Activated naive CD4-positive, alpha-beta T cell treated with anti-CD3 and anti-CD28 coated beads, Interleukin-2, amount 50 U/mL, for 16 hours (primary cell): Measurements from ENCODE around the gene NDUFS3.

Source experiments
- DNase-seq: peaks from one replicate; pipeline ENCODE4 v3.0.0-alpha.2; 2020

Gene NDUFS3

DNA sequence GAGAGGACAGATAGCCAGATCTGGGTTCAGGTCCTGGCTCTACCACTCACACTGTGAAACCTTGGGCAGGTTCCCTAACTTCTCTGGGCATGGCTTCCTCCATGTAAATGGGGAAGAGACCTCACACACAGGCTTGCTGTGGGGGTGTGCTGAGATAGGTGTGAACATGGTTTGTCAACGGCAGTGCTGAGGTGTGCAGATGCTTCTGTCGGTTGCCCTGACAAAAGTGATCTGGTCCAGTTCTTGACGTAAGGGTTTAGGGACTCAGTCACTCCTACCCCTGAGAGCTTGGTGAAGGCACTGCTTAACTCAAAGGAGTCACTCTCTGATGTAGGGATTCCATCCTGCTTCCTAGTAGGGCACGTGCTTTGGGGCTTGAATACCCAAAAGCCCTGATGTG lies 13.4 kb downstream of the NDUFS3 start:
- DNase-seq, result no peak

DNA sequence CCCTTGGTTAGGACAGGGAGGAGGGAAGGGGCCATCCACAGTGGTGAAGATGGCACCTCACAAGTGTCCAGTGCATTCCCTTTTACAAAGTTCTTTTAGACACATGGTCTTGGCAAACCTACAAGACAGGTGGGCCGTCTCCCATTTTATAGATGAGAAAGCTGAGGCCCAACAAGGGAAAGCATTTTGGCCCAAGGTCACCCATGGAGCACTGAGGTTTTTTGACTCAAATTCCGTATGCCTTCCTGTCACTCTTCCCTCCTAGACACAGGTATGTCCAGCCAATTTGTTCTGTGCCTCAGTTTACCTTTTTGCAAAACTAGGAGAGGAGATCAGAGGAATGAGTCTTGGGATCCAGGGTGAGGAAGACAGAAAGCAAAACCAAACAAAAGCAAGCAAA lies 14.1 kb downstream of the NDUFS3 start:
- DNase-seq, result no peak

DNA sequence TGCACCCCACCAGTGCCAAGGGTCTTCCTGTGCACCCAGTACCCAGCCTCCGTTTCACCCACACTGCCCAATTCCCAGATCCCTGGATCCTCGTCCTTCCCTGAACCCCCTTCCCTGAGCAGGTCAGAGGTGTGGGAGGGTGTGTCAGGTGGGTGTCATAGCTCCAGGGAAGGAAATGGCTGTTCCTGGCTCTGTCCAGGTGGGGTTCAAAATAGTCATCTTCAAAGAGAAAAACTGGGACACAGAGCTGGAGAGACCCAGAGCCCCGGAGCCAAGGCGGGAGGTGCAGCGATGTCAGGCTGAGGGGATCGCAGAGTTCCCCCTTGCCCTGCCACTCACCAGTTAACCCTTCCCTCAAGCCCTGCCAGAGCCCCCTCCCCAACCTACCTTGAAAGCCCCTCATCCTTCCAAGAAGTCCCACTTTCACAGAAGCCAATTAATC lies 14.6 kb downstream of the NDUFS3 start:
- no peak for DNase-seq

DNA sequence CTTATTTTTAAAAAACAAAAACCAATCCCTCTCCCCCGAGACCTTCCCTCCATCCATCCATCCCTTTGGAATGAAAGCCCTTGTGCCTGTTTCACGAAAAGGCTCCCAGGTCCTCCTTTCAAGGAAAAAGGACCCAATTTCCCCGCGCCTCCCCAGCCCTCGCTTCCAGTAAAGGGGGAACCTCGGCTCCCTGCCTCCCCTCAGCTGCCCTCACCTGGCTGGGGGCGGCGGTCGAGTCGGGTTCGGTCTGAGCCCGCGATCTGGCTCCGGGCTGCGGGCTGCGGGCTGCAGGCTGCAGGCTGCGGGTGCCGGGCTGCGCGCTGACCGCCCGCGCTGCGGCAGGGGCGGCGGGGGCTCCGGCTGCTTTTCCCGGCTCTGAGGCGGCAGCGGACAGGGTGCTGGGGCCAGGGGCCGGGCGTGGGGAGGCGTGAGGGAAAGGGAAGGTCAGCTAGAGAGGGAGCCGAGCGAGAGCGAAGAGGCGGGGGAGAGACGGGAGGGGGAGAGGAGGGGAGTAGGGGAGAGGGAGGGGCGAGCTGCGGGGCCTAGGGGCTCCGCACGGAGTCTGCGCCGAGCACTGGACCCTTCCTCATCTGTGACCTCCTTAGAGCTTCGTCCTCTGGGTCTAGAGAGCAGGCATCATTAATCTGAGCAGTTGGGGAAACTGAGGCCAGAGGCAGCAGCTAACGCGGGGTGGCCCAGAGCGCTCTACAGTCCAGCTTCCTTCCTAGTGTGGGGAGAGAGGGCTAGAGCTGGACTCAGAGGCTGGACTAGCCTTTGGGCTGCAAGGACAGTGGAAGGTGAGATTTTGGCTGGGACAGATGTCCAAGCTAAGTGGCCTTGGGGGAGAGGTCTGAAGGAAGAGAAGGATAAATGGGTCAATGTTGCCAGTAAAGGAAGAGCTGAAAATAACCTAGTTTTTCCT lies 15.3 kb downstream of the NDUFS3 start, which contains the start of gene C1QTNF4:
TSS of gene C1QTNF4 (minus strand) at position 478 of the 922 bp plus-strand sequence. CDS start 3,601 bp downstream, outside the sequence.
- DNase-seq, result no peak

DNA sequence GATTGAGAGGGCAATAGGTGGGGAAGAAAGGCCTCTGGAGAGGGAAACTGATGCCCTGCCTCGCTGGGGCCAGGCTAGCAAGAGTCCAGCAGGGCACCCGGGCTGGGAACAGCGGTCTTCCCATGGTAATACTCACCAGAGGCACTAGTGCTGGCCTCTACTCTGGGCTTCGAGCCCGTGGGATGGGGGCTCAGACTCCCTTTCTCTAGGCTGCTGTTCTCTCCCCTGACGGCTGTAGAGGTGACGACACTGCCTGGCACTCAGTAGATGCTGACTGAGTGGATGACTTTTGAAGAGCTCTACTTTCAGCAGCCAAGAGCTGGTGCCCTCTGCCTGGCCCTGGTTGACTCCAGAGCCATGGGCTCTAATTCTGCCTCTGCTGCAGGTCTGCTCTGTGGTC lies 16.2 kb downstream of the NDUFS3 start:
- no peak for DNase-seq

DNA sequence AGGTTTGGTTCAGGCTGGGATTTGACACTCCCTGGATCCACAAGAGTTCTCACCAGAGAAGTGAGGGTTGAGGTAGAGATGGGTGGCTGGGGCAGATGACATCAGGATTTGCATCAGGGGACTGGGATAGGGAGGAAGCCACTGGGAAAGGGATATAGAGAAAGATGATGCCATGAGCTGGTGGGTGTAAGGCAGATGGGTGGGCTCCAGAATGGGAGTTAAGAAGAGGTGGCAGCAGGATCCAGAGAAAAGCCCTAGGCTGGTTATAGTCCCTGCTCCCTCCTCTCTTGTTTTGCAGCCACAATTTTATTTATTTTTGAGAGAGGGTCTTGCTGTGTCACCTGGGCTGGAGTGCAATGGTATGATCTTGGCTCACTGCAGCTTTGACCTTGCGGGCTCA lies 17.1 kb downstream of the NDUFS3 start:
- DNase-seq, result no peak

DNA sequence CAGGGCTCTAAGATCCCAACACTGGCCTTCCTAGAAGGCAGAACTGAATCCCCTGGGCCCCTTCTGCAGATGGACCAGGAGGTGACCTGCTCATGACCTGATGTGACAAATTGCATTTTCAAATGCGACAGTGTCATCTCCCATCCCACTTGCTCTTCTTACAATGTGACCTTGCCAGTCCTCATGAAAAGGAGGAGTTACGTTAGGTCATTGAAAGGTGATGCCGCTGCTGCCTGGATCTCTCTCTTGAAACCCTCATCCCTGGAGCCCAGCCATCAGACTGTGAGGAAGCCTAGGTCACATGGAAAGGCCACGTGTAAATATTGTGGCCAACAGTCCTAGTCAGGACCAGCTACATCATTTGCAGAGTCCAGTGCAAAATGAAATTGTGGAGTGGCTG lies 21.0 kb downstream of the NDUFS3 start:
- DNase-seq, result no peak

DNA sequence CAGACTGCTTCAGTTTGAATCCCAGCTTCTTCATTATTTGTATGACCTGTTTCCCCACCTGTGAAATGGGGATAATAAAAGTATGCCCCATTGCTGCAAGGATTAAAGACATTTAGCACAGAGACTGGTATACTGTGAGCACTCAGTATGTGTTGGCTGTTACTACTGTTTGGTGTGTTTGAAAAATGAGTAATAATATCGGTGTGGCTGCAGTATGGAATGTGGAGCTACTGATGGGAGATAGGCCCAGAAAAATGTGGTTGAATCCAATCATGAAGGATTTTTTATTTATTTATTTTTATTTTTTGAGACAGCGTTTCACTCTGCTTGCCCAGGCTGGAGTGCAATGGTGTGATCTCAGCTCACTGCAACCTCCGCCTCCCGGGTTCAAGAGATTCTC lies 24.4 kb downstream of the NDUFS3 start:
- DNase-seq, result no peak

DNA sequence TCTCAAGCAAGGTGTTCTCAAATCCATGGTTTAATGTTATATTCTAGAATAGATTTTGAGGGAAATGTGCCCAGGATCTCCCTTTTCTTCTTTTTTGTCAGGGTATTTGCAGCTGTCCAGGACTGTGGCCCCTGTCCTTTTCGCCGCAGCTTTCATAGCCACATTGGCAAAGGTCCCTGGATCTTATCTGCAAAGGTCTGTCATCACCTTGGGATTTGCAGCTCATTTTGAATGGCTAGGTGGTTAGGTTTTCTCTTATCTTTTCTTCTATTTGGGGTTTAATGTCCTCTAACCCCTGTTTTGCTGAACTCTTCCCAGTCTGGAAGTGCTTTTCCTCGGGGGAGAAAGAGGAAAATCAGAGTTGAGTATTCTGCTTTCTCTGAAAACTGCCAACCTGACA lies 27.0 kb downstream of the NDUFS3 start:
- no peak for DNase-seq

DNA sequence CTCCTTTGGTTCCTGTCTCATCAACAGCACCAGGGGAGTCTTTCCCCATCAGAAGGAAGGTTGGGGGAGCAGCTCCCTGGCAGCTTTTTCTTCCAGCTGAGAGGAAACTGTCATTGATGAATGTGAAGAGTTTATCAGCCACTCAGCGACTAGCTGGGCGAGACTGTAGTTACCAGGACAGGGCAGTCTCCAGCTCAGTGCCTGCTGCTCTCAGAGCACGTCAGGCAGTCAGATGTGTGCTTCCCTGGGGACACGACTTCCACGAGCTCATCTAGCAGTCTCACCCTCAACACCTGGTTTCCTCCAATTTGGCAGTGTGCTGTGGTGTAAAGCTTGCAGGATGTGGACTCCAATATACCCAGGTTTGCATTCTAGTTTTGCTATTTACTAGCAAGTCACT lies 27.9 kb downstream of the NDUFS3 start:
- no peak for DNase-seq

DNA sequence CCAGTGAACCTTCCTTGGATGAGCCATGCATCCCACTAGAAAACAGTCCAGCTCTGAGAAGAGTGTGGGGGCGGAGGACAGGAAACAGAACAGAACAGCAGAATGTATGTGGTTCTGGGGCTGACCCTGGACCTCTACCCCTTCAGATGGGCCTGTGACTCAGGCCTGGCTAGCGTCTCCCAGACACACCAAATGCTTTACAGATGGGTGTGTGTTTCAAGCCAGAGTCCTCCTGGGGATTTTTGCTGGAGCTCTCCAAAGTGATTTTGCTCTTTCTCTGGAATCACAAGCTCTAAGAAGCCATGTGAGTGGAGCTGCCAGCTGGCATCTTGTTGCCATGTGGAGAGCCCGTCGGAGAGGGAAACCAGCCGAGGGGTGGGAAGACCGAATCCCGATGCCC lies 28.5 kb downstream of the NDUFS3 start:
- DNase-seq, result no peak

DNA sequence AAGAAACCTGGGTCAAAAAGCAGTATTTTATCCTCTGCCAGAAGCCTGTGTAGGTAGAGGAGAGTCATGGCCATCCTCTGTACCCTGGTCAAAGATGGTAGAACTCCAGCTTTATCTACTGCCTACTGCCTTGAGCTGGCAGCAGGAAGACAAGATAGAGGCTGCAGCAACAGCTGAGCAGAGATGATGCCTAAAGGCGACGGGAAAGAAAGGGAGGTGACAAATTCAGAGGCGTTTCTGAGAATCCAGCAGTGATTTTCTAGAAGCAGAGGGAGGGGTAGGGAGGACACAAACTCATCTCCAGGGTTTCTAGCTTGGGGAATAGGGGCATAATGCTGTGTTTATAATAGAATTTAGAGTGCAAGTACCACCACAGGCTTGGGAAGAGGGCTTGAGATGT lies 30.8 kb downstream of the NDUFS3 start:
- no peak for DNase-seq

DNA sequence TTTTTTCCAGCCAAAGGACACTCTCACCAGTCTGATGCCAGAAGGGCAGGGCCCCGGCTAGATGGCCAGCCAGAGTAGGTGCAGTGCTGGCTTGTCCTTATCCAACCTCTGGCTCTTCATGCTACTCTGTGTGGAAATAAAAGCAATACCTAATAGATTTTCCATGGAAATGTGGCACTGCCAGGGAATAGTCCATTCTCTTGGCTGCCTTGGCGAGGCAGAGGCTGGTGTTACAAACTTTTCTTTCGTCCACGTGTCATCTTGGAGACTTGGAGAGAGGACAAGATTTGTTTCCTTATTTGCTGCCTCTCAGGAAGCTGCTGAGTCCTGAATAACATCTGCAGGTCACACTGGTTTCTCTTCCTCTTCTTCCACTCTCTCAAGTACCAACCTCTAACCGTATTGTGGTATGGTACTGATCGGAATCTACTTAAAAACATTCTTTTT lies 32.5 kb downstream of the NDUFS3 start:
- no peak for DNase-seq

DNA sequence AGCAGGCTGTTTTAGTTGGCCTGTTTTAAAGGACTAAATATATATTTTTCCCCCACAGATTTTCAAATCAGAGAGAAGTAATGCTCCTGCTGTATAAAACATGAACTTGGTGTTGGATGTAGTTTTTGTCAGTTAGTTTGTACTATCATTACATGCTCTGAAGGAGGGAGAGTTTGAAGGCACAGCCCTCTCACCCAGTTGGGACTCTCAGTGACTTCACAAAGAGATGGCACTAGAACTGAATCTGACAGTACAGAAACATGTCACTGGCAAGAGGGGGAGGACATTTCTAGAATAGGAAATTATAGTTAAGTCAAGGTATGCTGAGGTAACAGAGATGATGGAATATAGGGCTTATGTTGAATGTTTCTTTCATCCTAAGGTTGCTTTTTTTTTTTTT lies 36.4 kb downstream of the NDUFS3 start:
- DNase-seq, result no peak

DNA sequence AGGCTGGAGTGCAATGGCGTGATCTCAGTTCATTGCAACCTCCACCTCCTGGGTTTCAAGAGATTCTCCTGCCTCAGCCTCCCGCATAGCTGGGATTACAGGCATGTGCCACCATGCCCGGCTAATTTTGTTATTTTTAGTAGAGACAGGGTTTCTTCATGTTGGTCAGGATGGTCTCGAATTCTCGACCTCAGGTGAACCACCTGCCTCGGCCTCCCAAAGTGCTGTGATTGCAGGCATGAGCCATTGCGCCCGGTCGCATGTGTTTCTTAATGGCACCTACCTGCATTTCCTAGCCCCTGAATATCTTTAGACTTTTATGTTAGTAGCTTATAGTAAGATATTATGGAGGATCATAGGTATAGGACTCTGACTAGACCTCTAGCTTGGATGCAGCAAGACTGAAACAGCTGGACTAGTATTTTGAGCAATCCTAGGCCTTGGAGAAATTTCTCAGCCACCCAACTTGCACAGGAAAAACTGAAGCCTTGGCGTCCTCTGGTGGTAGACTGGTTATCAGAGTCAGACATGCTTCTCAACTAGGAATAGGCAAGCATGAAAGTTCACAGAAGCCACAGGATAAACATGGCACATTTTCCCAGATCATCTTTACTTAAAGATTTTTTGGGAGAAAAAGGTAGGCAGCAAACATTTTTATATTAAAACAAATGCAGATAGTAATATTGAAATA lies 38.0 kb downstream of the NDUFS3 start:
- no peak for DNase-seq

DNA sequence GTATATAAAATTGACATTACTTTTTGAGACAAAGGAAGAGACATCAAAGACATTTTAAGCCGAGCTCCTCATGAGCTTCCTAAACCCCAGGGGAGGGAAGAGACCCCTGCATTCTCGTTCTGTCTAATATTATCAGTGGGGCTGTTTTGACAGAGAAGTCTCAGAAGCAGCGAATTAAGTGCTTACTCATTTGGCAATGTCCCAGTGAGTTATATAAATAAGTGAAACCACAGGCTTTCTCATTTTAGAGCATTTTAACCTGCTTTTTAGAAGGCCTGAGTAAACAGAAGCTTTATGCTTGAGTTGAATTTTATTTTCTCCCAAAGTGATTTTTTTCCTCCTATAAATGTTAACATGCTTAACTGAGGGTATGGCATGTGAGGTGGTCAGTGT lies 38.5 kb downstream of the NDUFS3 start:
- no peak for DNase-seq

DNA sequence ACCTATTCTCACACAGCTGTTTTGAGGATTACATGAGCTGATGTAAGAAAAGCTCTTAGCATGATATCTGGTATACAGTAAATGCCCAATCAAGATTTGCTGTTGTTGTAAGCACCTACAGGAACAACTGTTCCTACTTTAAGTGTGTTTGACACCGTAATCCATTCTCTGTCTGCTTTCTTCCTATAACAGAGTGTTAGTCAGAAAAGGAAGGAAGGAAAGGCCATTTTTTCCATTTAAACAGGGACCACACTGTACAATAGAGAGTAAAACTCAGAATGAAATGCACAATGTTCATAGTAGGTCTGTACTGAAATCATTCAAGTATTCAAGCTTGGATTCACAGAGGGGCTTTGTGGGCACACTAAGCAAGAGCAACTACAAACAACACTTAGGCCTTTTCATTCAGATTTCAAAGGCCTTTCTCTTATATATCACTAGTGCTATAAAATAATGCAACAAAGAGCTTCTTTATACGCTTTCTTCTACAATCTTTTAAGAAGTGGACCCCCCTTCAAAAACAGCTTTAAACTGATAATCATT lies 42.0 kb downstream of the NDUFS3 start:
- DNase-seq, result no peak

DNA sequence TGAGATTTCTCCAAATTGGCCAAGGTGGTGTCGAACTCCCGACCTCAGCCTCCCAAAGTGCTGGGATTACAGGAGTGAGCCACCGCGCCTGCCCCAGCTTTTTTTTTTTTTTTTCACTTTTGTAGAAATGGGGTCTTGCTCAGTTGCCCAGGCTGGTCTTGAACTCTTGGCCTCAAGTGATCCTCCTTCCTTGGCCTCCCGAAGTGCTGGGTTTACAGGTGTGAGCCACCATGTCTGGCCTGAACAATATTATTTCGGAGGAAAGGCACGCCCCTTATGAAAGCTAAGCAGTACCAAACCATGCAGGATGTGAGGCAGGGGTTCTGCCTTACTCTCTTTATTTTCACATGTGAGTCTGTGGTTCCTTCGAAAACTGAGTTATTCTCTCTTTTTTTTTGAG lies 47.4 kb downstream of the NDUFS3 start:
- DNase-seq, result no peak

DNA sequence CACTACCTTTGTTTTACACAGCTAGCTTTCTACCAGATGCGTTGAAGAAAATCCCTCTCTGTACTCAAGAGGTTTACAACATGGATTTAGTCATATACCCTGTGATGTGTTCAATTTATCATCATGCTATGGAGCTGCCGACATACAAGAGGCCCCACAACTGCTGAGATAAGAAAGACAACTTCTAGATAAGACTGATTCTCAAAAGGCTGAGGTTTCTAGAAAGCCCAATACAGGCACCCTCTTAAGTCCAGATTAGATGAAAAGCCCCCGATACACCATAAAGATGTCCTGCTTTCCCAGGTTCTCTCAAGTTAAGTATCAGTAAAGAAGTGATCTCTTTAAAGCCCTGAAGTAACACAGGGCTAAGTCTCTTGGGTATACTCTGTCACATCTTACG lies 49.2 kb downstream of the NDUFS3 start:
- no peak for DNase-seq

DNA sequence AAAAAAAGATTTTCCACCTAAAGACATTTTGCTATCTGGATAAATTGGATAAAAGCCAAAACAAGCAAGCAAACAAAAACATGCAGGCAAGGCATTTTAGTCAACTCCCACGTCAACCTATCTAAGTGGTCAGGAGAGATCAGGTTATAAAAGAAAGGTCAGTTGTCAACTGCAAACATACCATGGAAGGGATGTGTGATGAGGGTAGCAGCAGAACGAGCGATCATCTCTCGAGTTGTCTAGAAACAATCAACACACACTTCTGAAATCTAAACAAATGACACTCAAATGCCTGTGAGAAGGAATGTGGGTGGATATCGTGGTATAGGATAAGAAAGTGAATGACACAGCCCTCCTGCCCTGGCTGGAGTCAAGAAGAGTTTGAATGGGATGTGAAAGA lies 52.6 kb downstream of the NDUFS3 start:
- no peak for DNase-seq
